PFSK-1 (cell line): Measurements from ENCODE around the gene ZBTB16.

Experiments used
- FOXP2 ChIP-seq: optimal IDR thresholded peaks from 2 replicates; pipeline ENCODE3; 2011; ENCODE audit warnings: borderline replicate concordance, control low read depth, inconsistent platforms; ENCODE audit not compliant: insufficient read depth; ENCODE audit errors: extremely low read length, extremely low read depth
- SIN3A ChIP-seq: IDR thresholded peaks from 2 replicates; pipeline ENCODE4 v1.6.1; 2012; ENCODE audit warnings: mild to moderate bottlenecking, low read length, moderate library complexity, borderline replicate concordance; ENCODE audit not compliant: insufficient read depth
- TAF1 ChIP-seq: IDR thresholded peaks from 2 replicates; pipeline ENCODE4 v1.6.1; 2012; ENCODE audit warnings: low read length, control low read depth, borderline replicate concordance; ENCODE audit not compliant: insufficient read depth

- TF ChIP-seq SIN3A: no peak
- no peak for TF ChIP-seq TAF1
- TF ChIP-seq FOXP2: no peak
Observed at GRCh38 chr11:114283422-114283821, 223.9 kb downstream of the ZBTB16 start.
